Cortex of kidney (tissue), 1 donor: Measurements from ENCODE around the gene WASF2.
"Not testable (repeated sequence)": the region's sequence is repeated elsewhere in the genome, so short reads cannot be mapped to it uniquely, and the experiment has no call there.

ENCODE experiments used
- DNase-seq: peaks from one replicate; lab custom pipeline; 2025; lab: John Stamatoyannopoulos, UW

WASF2 gene

GRCh38 chr1:27454610-27455009 lies 35.4 kb downstream of the WASF2 start:
- DNase-seq, result no peak

- DNase-seq, result no peak
Measured at GRCh38 chr1:27451343-27451742, 38.6 kb downstream of the WASF2 start.

GRCh38 chr1:27448982-27449381 lies 41.0 kb downstream of the WASF2 start:
- DNase-seq, result no peak

- no peak for DNase-seq
Measured at GRCh38 chr1:27447883-27448282, 42.1 kb downstream of the WASF2 start.

GRCh38 chr1:27447399-27447798 lies 42.6 kb downstream of the WASF2 start:
- DNase-seq, result no peak

GRCh38 chr1:27446496-27447020 lies 43.4 kb downstream of the WASF2 start:
- no peak for DNase-seq

GRCh38 chr1:27445177-27445936 lies 44.6 kb downstream of the WASF2 start:
- no peak for DNase-seq

- DNase-seq, result no peak
Measured at GRCh38 chr1:27444632-27445031, 45.3 kb downstream of the WASF2 start.

- DNase-seq, result no peak
Measured at GRCh38 chr1:27439150-27439549, 50.8 kb downstream of the WASF2 start.

GRCh38 chr1:27438621-27439061 lies 51.3 kb downstream of the WASF2 start:
- DNase-seq, result no peak

GRCh38 chr1:27436204-27437159 lies 53.5 kb downstream of the WASF2 start:
- no peak for DNase-seq

GRCh38 chr1:27435566-27436203 lies 54.3 kb downstream of the WASF2 start:
- DNase-seq, result no peak

- DNase-seq, result no peak
Measured at GRCh38 chr1:27433706-27434105, 56.3 kb downstream of the WASF2 start.

GRCh38 chr1:27432725-27433124 lies 57.2 kb downstream of the WASF2 start:
- not testable (repeated sequence) for DNase-seq

- no peak for DNase-seq
Measured at GRCh38 chr1:27431601-27431940, 58.4 kb downstream of the WASF2 start.

- no peak for DNase-seq
Measured at GRCh38 chr1:27430903-27431600, 58.9 kb downstream of the WASF2 start.

- DNase-seq, result no peak
Measured at GRCh38 chr1:27429029-27429425, 60.9 kb downstream of the WASF2 start.

- DNase-seq, result no peak
Measured at GRCh38 chr1:27428316-27429028, 61.5 kb downstream of the WASF2 start.

GRCh38 chr1:27427816-27428315 lies 62.1 kb downstream of the WASF2 start:
- no peak for DNase-seq

GRCh38 chr1:27427329-27427728 lies 62.6 kb downstream of the WASF2 start:
- DNase-seq, result no peak

- DNase-seq, result no peak
Measured at GRCh38 chr1:27423709-27424108, 66.3 kb downstream of the WASF2 start.
